Mucosa of stomach (tissue), 1 donor: Measurements from ENCODE around the gene B4GALNT3.

Experiments used
- H3K27me3 ChIP-seq: one replicate; pipeline ENCODE4 v1.7.0; 2013; ENCODE audit warnings: mild to moderate bottlenecking, low read length; ENCODE audit not compliant: control insufficient read depth, insufficient read depth
- H3K36me3 ChIP-seq: one replicate; pipeline ENCODE4 v1.7.0; 2013; ENCODE audit warnings: low read length; ENCODE audit not compliant: control insufficient read depth, insufficient read depth
- H3K4me1 ChIP-seq: one replicate; pipeline ENCODE4 v1.7.0; 2013; ENCODE audit warnings: mild to moderate bottlenecking, low read length; ENCODE audit not compliant: control insufficient read depth, insufficient read depth
- H3K4me3 ChIP-seq: one replicate; pipeline ENCODE4 v1.7.0; 2013; ENCODE audit warnings: low read length
- H3K9ac ChIP-seq: one replicate; pipeline ENCODE4 v1.7.0; 2013; ENCODE audit warnings: mild to moderate bottlenecking, low read length, moderate library complexity
- H3K9me3 ChIP-seq: one replicate; pipeline ENCODE4 v1.7.0; 2013; ENCODE audit warnings: mild to moderate bottlenecking, low read length, moderate library complexity; ENCODE audit not compliant: control insufficient read depth
- donor health status: Pancreatic carcinoma.

B4GALNT3 gene

GRCh38 chr12:559208-559905, 99.6 kb downstream of the B4GALNT3 start:
- H3K27me3 ChIP-seq = no peaks in the 10 kb centered on the region

GRCh38 chr12:559906-560455, 100.2 kb downstream of the B4GALNT3 start:
- H3K27me3 ChIP-seq = no peaks in the 10 kb centered on the region
- peaks cover 10% of the 10 kb centered on the region for H3K36me3 ChIP-seq
- H3K4me1 ChIP-seq = no peaks in the 10 kb centered on the region
- H3K9ac ChIP-seq = no peak overlapping the region
- no peak overlapping the region for H3K4me3 ChIP-seq
- H3K9me3 ChIP-seq = no peaks in the 10 kb centered on the region

More at GRCh38 chr12:559208-559905, 99.6 kb downstream of the B4GALNT3 start:
- peaks cover 10% of the 10 kb centered on the region for H3K36me3 ChIP-seq
- no peaks in the 10 kb centered on the region for H3K9me3 ChIP-seq
- no peak overlapping the region for H3K9ac ChIP-seq
- H3K4me1 ChIP-seq = no peaks in the 10 kb centered on the region
- no peak overlapping the region for H3K4me3 ChIP-seq

GRCh38 chr12:560691-561390, 101.1 kb downstream of the B4GALNT3 start:
- H3K9me3 ChIP-seq = no peaks in the 10 kb centered on the region
- H3K9ac ChIP-seq = no peak overlapping the region
- peaks cover 10% of the 10 kb centered on the region for H3K36me3 ChIP-seq
- H3K4me1 ChIP-seq = no peaks in the 10 kb centered on the region
- no peaks in the 10 kb centered on the region for H3K27me3 ChIP-seq
- H3K4me3 ChIP-seq = no peak overlapping the region

- H3K9ac ChIP-seq = no peak overlapping the region
- no peaks in the 10 kb centered on the region for H3K4me1 ChIP-seq
- peaks cover 10% of the 10 kb centered on the region for H3K36me3 ChIP-seq
- H3K9me3 ChIP-seq = no peaks in the 10 kb centered on the region
- no peaks in the 10 kb centered on the region for H3K27me3 ChIP-seq
- no peak overlapping the region for H3K4me3 ChIP-seq
Observed at GRCh38 chr12:561391-561705, 101.6 kb downstream of the B4GALNT3 start.

GRCh38 chr12:561908-562593, 102.3 kb downstream of the B4GALNT3 start:
- Histone ChIP-seq H3K27me3 (no peaks in the 10 kb centered on the region), H3K9ac (no peak overlapping the region), H3K9me3 (no peaks in the 10 kb centered on the region), H3K36me3 (peaks cover 10% of the 10 kb centered on the region), H3K4me1 (no peaks in the 10 kb centered on the region), H3K4me3 (no peak overlapping the region)

GRCh38 chr12:562634-563033, 102.9 kb downstream of the B4GALNT3 start:
- H3K36me3 ChIP-seq = peaks cover 10% of the 10 kb centered on the region
- no peak overlapping the region for H3K9ac ChIP-seq
- no peaks in the 10 kb centered on the region for H3K4me1 ChIP-seq
- no peak overlapping the region for H3K4me3 ChIP-seq
- no peaks in the 10 kb centered on the region for H3K9me3 ChIP-seq
- H3K27me3 ChIP-seq = no peaks in the 10 kb centered on the region

- H3K27me3 ChIP-seq = no peaks in the 10 kb centered on the region
- H3K4me1 ChIP-seq = peaks cover 2% of the 10 kb centered on the region
- H3K4me3 ChIP-seq = no peak overlapping the region
Observed at GRCh38 chr12:563250-563781, 103.6 kb downstream of the B4GALNT3 start.

GRCh38 chr12:563787-564298, 104.1 kb downstream of the B4GALNT3 start:
- Histone ChIP-seq H3K9me3 (no peaks in the 10 kb centered on the region), H3K36me3 (peaks cover 10% of the 10 kb centered on the region), H3K4me1 (peaks cover 5% of the 10 kb centered on the region), H3K4me3 (no peak overlapping the region), H3K9ac (no peak overlapping the region), H3K27me3 (no peaks in the 10 kb centered on the region)

More at GRCh38 chr12:563250-563781, 103.6 kb downstream of the B4GALNT3 start:
- H3K9me3 ChIP-seq = no peaks in the 10 kb centered on the region
- no peak overlapping the region for H3K9ac ChIP-seq
- peaks cover 10% of the 10 kb centered on the region for H3K36me3 ChIP-seq

- Histone ChIP-seq H3K27me3 (no peaks in the 10 kb centered on the region), H3K4me3 (no peak overlapping the region), H3K9ac (no peak overlapping the region), H3K9me3 (no peaks in the 10 kb centered on the region), H3K36me3 (peaks cover 10% of the 10 kb centered on the region), H3K4me1 (peaks cover 12% of the 10 kb centered on the region)
Observed at GRCh38 chr12:565161-565560, 105.4 kb downstream of the B4GALNT3 start.

GRCh38 chr12:565589-566105, 105.9 kb downstream of the B4GALNT3 start:
- no peaks in the 10 kb centered on the region for H3K9me3 ChIP-seq
- H3K36me3 ChIP-seq = peaks cover 10% of the 10 kb centered on the region
- peaks cover 15% of the 10 kb centered on the region for H3K4me1 ChIP-seq
- H3K27me3 ChIP-seq = no peaks in the 10 kb centered on the region
- no peak overlapping the region for H3K4me3 ChIP-seq
- no peak overlapping the region for H3K9ac ChIP-seq

GRCh38 chr12:568486-568885, 108.7 kb downstream of the B4GALNT3 start:
- Histone ChIP-seq H3K9me3 (no peaks in the 10 kb centered on the region), H3K27me3 (no peaks in the 10 kb centered on the region), H3K4me3 (no peak overlapping the region), H3K36me3 (no peaks in the 10 kb centered on the region), H3K4me1 (peaks cover 31% of the 10 kb centered on the region), H3K9ac (no peak overlapping the region)
